GM21576 (cell line): ENCODE results near the gene ZNF384.

Experiments
- ATAC-seq: cut with Tn5 transposase; IDR thresholded peaks from one replicate; pipeline ENCODE4 v1.9.1; 2021; ENCODE audit warnings: mild to moderate bottlenecking, moderate library complexity; ENCODE audit not compliant: unreplicated experiment

Gene ZNF384

DNA sequence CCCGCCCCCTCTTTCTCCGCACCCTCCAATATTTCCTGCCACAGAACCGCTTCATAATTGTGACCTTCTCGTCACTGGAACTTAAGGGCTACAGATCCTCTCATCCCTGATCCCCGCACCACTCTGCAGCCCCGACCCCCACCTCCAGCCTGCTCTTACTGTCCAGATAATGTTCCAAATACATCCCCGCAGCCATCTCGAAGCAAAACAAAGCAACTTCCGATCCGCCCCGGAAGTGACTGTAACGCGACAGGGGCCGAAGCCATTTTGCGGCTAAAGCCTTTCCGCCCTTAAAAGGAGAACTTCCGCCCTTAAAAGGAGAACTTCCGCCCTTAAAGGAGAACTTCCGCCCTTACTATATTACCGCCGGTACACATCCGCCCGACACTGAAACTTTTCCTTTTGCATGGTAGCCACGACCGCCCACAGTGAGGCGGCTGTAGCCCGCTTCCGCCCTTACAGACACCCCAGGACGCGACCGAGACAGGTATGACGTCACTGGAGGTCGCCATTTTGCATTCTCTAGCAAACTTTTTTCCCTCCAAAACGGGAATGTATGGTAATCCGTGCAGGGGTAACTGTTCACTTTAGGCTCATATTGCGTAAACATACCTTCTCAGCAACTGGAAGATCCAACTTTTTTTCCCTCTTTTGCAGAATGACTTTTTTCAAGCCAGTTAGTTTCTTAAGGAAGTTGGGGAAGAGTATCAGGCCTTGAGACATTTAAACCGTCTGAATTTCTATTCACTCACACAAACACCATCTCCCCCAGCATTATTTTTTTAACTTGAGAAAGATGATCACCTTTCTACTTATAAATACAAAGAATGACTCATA lies 26.1 kb downstream of the ZNF384 start, which contains the start of gene ING4:
Gene ING4, minus strand, starts transcription at position 214 of the 837 bp plus-strand sequence. Its CDS starts 18 bp downstream, at position 196.
- peak; percentile 95 for ATAC-seq

DNA sequence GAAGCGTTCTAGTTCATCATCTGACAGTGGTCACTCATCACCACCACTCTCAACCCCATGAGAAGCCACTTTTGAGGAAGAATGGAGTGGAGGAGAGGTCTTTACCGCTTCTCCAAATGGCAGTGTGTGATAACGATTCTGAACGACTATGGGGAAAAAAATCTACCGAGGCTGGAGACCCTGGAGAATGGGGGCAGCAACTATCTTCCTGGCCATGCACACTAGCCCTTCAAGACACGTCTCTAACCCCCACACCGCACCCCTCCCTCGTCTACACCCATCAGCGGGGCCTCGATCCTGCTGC lies 26.6 kb downstream of the ZNF384 start:
- ATAC-seq: no peak

DNA sequence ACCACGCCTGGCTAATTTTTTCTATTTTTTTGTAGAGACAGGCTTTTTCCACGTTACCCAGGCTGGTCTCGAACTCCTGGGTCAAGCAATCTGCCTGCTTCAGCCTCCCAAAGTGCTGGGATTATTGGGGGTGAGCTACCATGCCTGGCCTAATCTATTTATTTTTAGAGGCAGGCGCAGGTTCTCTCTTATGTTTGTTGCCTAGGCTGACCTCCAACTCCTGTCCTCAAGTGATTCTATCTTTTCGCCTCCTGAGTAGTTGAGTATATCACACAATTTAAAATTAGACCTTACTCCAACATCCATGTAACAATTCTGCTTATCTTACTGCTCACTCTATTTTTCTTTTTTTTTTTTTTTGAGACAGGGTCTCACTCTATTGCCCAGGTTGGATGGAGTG lies 35.2 kb downstream of the ZNF384 start:
- ATAC-seq: no peak

DNA sequence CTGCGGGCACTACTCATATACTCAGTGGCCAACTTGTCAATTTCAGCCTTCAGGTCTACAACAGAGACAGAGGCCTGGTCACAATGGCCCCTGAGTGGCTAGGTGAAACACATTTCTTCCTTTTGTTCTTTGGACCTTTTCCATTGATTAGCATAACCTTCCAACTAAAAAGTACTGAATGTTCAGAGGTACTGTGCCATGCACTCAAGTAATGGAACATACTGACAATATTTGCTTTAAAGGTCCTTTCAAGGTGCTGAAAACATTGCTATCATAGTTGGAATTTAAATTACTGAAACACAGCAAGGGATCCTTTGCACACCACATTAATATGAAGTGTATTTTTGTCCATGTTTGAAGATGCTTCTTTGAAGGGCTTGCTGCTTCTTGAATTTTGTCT lies 35.8 kb downstream of the ZNF384 start:
- ATAC-seq: no peak

DNA sequence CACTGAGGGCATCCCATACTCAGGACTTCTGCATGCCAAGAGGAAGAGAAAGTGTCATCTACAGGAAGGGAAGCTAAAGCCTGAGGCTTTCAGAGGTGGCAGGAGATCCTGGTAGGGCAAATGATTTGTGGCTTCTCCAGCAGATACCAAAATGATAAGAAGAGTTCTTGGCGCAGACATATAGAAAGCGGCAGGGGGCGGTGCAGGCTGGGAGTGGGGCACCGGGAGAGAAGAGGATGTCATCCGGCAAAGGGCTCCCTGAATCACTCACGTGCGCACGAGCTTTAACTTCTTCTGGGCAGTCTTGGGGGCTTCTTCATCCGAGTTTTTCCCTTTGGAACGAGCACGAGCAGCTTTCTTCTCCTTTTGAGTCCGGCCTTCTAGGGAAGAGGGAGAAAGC lies 36.8 kb downstream of the ZNF384 start:
- no peak for ATAC-seq

DNA sequence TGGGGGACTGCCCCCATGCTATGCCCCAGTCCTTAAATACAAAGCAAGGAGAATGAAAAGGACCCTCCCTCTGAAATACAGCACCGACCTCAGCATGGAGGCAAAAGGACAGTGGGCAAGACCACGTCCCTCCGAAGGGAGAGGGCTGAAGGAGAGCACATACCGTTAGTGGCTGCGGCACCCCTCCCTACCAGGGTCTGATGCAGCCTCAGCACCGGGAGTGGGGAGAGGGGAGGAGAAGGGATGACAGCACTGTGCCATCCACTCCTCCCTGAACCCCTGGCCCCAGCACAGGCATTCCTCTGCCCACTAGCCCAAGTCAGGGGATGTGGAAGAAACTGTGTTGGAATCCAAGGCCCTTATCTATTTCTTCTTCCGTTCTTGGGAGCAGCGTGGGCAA lies 38.3 kb downstream of the ZNF384 start:
- no peak for ATAC-seq

DNA sequence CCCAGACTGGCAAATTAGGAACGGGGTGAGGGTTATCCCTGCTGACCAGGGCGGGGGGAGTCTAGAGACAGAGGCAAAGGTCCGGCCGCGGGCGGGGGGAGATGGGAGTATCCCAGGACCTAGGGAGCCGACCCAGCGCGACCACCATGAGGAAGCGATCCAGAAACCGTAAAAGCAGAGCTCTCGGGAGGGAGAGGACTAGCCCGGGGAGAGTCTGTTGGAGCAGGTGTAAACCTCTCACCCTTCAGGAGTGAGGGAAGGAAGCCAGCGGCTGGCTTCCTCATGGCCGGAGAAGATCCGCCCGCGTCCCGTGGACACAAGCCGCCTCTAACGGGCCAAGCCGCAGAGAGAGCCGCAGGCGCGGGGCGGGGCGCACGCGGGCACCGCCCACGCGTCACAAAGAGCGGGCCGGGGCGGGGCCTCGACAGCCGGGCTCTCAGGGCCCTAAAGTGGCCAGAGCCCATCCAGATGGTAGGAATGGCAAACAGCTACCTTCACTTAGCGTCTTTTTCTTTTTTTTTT lies 42.0 kb downstream of the ZNF384 start, which contains the start of gene ACRBP:
Gene ACRBP, minus strand, starts transcription at position 350 of the 522 bp plus-strand sequence. Its CDS starts 66 bp downstream, at position 284.
- ATAC-seq: no peak

DNA sequence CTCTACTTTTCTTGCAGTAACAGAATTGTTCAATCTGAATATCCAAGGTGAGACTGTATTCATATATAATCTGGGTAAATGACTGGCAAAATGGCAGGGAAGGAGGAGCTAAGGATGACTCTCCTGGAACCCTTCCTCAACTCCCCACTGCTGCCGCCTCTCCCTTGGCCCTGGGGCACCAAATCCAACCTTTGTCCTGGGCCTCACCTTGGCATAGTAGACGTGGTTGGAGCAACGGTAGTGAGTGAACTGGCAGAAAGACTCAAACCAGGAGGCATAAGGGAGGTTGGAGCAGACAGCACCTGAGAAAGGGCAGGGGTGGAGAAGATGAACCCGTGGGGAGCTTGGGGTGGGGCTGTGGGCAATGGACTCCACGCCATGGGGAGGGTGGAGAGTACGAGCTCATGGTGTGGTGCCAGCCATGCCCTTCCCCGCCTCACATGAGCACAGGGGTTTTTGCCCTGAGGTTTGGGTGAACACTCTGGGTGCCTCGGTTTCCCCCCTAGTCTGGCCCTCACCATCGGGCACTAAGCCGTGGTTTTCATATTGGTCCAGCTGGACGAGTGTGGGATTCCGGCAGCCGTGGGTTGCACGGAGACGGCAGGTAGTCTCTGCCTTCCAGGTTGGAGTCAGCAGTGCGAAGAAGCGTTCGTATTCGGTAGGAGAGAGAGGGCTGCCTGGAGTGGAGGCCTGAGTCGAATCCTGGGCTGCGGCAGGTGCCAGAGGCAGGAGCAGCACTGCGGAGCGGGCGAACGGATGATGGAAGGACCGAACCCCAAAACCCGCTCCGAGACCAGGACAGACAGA lies 42.7 kb downstream of the ZNF384 start:
- ATAC-seq: no peak

DNA sequence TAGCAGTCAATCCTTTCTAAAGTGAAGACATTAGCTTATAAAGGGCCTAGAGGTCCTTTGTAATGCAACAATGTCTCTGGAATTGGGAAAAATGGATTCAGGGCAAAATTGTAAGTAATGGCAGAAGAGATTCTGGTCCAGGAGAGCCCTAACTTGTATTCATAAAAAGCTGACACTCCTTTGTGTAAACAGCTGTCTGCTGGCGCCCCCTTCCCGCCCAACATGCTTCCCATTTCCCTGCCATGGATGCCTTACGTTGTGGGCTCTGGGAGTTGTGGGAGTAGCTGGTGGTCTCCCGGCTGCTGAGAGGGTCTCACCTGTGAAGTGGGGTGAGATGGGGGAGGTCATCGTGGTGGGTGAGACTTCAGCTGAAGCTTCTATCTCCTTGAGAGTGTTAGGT lies 44.3 kb downstream of the ZNF384 start:
- ATAC-seq: no peak

DNA sequence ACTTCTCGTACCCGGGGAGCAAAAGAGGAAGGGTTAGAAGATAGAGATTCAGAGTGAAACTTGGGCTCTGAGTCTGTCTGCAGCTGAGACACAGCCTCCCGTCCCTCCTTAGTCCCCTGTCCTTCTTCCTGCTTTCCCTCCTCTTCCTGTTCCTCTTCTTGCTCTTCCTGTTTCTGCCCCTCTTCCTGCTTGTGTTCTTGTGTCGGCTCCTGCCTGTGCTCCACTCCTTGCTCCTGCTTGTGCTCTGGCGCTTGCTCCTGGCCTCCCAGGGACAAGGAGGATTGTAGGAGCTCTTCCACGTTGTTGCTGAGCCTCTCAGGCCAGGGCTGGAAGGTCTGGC lies 44.9 kb downstream of the ZNF384 start:
- ATAC-seq: no peak

DNA sequence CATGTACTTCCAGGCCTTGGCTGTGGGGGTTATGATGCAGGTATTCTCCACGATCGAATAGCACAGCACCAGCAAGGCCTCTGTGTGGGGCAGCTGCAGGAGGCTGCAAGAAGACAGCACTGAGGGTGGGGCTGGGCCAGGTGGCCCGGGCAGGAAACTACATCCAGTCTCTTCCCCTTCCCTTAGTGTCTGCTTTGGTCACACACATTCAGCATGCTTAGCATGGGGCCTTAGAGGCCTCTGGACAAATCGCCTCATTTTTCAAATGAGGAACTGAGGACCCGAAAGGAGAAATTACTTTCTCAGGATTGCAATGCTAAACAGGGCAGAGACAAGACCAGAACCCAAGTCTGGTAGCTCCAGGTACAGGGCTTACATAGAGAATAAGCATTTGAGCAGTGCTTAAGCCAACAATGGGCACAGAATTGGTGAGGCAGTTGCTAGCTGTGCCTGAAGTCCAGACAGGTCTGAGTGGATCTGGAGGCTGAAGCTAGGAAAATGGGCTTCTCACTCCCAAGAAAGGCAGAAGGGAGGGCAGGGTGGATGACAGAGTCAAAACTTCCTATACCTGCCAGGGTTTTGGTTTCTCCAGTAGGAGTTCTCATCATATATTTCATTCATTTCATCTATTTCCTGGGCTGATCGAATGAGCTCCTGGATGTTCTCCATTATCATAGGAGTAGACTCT lies 45.5 kb downstream of the ZNF384 start:
- no peak for ATAC-seq

DNA sequence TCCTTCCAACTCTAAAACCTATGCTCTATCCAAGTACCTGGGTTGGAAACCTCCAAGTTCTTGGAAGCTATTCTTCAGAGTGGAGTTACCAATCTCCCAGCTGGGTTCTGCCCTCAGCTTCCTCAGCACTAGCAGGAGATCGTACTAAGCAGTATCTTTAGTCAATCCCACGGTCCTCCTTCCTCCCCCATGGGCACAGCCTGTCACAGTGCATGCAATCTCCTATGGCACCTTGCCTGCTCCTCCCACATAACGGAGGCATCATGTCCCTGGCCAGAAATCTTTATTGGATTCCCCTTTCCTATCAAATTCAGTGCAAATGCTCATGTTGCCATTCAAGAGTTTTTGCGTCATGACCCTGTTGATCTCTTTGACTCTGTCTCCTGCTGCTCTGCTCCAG lies 48.0 kb downstream of the ZNF384 start:
- ATAC-seq: no peak

DNA sequence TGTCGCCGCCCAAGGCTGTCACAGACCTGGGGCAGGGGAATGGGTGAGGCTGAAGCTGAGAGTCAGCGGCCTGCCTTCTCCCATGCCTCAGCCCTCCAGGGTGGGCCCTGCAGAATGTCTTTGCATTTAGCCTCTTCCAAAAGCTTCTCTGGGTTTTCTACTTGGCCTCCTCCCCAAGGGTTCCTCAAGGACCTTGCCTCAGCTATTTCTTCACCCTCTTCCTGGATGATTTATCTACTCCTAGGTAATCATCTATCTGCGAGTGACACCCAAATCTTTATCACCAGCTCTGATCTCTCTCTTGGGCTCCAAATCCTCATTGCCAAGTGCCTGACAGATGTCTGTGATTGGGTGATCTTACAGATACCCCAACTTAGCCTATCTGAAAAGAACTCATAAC lies 48.7 kb downstream of the ZNF384 start:
- ATAC-seq: no peak

DNA sequence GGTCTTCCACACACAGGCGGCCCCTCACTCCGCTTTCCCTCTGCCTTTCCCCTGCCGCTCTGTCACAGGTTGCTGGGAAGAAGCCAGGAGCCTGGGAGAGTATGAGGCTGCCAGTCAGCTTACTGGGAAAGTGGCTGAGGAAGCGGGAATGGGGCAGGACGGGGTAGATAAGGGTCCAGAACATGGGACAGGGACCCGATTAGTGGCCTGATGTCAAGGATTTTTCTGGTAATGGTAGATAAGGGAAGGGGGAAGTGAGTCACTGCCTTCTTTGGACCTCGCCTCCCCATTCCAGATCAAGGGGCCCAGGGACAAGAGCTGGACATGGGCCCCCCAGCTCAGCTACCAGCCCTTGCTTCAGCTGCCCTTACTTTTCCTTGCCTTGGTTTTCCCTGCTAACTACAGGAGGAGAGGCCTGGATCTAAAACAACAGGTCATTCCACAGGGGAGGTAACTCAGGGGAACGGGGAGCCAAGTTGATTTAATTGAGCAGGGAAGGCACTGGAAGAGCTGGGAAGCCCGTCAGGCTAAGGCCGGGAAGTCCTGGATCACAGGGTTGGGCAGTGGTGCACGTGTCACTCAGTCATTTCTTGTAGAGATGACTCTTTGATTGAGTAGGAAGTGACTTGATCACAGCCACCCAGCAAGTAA lies 49.9 kb downstream of the ZNF384 start:
- no peak for ATAC-seq

DNA sequence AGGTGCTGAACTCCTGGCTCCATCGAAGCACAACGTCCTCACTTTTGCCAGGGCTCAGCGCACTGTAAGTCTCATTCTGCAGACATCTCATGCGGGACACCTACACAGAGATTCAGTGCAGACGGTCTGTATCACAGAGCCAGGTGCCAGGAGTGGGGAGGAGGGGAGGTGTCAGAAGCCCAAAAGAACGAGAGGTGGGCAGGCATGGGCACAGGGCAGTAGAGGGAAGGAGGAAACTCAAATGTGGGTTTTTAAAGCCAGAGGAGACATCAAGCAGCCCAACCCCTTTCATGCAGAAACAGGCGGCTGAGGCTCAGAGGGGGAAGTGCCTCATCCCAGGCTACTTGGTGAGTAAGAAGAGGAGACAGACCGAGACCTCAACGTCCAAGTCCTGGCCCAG lies 50.9 kb downstream of the ZNF384 start:
- no peak for ATAC-seq

DNA sequence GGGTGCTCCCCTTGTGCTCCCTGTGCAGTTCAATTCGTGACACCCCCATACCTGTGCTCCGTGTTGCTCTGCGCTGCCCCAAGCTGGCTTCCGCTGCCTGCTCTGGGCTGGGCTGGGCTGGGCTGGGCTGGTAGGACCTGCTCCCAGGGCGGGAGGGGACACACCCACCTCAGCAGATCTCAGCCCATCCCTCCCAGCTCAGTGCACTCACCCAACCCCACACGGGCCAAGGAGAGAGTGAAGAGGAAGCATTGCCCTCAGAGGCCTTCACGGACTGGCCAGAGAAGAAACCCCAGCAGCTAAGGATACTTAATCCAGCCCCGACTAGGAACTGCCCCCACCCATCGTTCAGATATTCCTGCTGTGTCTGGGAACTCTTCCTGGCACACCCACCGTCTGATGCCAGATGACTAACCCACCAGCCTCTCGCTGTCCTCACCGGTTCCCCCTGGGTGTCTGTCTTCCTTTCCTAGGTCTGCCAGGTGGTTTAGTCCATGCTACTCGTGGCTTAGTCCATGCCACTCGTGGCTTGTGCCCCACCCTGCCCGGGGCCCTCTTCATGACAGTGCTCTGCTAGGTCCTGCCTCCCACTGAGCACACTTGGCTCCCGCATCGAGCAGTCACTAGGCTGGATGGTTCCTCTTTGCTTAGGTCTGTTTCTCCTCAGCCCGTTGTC lies 53.2 kb downstream of the ZNF384 start, which contains the start of gene LPAR5:
Gene LPAR5, minus strand, starts transcription at position 104 of the 676 bp plus-strand sequence. CDS start 14,711 bp downstream, outside the sequence.
- peak; percentile 49 for ATAC-seq

DNA sequence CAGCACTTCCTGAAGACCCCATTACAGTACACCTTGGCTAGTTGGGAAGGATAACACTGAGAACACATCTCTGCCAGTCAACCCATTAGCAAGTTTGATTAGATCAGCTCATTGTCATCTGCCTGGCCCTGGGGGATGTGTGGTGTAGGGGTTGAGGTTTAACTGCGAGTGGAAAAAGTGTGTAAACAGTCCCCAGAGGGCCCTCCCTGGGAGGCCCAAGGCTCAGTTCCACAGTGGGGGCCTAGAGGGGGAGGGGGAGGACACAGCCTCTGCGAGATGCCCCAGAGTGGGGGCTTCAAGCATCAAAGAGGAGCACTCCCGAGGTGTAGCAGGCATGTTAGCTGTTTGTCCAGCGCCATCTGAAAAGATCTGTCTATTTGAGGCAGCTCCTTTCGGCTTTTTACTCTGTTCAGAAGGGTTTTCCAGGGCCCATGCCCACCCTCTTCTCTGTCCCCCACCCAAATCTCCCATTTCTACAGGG lies 53.8 kb downstream of the ZNF384 start:
- no peak for ATAC-seq

DNA sequence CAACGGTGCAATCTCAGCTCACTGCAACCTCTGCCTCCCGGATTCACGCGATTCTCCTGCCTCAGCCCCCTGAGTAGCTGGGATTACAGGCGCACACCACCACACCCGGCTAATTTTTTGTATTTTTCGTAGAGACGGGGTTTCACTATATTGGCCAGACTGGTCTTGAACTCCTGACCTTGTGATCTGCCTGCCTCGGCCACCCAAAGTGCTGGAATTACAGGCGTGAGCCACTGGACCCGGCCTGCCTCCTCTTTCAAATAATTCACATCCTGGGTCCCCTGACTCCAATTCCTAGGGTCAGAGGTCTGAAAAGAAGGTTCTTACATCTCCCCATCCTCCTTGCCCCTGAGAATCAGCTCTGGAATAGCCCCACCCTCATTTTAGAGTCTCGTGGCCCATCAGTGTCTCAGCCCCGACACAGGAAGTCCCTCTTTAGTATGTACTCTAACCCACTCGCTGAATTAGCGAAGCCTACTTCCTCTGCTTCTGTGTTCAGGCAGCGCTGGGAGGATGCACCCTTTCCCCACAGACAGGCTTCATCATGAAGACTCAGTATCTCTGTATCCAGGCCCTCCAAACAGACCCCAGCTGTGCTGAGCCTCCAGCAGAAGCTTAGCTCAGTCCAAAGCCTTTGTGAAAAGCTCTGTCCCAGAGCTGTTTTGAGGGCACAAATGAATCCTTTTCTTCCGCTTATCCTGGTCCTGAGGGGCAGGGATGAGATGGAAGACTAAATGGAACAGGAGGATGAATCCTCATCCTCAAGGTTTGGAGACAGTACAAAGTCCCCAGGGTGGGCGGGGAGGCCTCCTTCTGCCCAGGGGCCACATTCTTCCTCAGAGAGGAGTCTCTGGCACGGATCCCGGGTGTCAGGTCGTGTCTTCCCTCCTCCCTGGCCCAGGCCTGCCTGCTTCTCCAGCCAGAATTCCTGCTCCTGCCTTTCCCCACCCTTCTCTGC lies 56.9 kb downstream of the ZNF384 start:
- ATAC-seq: peak; percentile 61

DNA sequence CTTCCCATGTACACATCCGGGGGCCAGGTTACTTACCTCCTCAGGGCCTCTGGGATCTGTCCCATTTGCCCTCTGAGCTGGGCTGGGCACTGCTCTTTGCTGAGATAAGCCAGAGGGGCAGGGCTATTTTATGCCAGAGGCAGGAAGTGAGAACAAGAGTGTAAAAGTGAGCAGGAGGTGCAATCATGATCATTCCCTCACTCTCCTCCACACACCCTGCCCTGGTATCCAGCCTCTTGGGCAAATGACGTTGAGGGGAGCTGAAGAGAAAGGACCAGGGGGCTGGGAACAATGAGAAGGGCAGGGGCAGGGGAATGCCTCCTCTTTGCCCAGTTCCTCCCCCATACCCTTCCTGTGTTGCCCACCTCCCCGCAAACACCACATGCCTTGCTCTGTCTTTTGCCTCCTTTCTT lies 57.6 kb downstream of the ZNF384 start:
- no peak for ATAC-seq
